DMS79 treated with DMSO at 0.1 percent for 48 hours (cell line): ENCODE data around the gene SRPK2.
"Not testable (repeated sequence)": the region's sequence is repeated elsewhere in the genome, so short reads cannot be mapped to it uniquely, and the experiment has no call there.

Experiments
- DNase-seq: peaks from one replicate; lab custom pipeline; 2025; lab: John Stamatoyannopoulos, UW

SRPK2 gene

DNA sequence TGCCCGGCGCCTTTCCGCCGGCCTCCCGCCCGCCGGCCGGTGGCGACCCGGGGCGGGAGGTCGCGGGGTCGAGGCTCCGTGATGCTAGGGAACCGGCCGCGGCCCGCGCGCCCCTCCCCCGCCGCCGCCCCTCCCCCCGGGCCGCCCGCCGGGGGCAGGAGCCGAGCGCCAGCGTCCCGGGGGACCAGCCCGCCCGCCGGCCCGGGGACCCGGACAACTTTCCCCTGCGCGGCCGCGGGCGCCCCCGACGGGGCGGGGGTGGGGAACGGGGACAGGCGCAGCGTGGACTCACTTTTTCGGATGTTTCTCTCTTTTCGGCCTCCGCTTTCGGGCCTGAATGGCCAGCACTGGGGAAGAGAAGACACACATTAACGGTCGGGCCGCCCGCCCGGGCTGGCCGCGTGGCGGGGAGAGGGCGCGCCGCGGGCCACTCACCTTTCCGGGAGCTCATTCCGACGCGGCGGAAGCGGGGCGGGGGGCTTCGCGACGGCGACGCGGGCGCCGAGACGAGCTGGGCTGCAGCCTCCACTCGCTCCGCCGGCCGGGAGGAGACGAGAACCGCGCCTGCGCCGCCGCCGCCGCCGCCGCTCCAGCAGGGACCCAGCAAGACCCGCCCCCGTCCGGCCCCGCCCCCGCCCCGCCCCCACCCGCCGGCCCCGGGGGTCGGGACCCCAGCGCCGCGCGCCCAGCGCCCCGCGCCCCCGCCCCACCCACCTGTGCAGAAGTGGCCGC, at the start of gene SRPK2:
TSS of gene SRPK2 (minus strand) at position 566 of the 732 bp plus-strand sequence.
- peak; percentile 45 for DNase-seq

DNA sequence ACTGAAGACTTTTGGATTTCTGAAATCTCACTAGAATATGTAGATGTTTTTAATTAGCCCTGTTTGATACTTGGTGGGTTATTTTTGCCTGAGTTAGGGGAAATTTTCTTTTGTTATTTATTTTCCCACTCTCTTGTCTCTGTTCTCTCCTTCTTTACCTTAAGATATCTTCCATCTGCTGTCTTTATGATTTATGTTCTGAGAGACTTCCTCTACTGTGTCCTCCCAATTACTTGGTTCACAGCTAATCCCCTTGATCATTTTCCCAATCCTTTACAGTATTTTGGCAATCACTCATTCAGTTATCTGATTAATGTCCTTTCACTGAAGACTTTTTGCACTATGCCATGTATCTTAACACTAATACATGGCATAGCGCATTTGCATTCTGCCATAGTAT, 49.5 kb upstream of the SRPK2 start:
- no peak for DNase-seq

DNA sequence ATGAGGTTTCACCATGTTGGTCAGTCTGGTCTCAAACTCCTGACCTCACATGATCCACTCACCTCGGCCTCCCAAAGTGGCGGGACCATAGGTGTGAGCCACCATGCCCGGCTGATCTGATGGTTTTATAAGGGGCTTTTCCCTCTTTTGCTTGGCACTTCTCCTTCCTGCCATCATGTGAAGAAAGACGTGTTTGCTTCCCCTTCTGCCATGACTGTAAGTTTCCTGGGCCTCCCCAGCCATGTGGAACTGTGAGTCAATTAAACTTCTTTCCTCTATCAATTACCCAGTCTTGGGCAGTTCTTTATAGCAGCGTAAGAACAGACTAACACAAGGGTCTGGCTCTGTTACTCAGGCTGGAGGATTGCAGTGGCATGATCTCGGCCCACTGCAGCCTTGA, 48.6 kb upstream of the SRPK2 start:
- not testable (repeated sequence) for DNase-seq

DNA sequence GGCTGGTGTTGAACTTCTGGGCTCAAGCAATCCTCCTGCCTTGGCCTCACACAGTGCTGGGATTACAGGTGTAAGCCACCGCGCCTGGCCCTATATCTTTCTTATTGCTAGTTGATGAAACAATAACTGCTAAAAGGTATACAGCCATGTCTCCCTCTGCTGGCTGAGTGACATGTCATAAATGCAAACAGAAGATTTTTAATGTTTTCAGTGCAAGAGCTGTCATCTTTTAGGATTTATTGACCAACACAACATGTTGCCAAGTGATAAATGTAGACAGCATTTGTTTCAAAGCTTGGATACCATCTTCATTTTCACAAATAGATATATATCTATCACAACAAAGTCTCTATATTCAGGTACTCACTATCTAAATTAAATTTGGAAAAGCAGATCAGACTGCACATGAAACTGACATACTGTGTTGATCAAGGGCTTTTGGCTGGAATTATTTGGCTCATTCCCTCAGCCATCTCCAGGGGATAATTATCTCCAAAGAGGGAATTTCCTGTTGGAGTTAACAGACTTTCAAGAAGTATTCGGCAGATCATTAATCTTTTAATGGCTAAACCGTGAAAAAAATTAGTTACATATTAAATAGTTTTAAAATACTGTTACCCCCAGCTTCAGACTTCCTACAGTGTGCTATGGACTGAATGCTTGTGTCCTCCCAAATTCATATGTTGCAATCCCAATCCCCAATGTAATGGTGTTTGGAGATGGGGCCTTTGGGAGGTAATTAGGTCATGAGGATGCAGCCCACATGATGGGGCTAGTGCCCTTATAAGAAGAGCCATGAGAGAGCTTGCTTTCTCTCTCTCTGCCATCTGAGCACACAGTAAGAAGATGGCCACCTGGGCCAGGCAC, 41.3 kb upstream of the SRPK2 start:
- DNase-seq = no peak

DNA sequence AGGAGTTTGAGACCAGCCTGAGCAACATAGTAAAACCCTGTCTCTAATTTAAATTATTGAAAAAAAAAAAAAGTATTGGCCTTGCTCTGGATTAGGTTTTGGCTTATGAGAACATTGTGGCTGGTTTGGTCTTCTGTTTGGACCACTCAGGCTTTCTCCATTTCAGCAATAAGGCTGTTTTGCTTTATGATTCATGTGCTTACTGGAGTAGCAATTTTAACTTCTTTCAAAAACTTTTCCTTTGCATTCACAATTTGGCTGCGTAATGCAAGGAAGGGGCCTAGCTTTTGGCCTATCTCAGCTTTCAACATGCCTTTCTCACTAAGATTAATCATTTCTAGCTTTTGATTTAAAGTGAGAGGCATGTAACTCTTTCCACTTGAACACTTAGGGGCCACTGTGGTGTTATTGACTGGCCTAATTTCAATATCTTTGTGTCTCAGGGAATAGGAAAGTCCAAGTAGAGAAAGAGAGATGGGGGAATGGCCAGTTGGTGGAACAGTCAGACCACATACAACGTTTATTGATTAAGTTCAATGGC, 38.0 kb upstream of the SRPK2 start:
- DNase-seq = no peak

DNA sequence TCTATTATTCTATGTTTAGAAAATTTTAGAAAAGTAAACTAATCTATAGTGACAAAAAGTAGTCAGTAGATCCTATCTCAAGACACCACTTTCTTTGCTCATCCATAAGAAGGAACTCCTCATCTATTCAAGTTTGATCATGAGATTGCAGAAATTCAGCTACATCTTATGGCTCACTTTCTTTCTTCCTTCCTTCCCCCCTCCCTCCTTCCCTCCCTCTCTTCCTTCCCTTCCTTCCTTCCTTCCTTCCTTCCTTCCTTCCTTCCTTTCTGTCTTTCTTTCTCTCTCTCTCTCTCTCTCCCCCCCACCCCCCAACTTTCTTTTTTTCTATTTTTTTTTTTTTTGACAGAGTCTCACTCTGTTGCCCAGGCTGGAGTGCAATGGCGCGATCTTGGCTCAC, 35.3 kb upstream of the SRPK2 start:
- no peak for DNase-seq

DNA sequence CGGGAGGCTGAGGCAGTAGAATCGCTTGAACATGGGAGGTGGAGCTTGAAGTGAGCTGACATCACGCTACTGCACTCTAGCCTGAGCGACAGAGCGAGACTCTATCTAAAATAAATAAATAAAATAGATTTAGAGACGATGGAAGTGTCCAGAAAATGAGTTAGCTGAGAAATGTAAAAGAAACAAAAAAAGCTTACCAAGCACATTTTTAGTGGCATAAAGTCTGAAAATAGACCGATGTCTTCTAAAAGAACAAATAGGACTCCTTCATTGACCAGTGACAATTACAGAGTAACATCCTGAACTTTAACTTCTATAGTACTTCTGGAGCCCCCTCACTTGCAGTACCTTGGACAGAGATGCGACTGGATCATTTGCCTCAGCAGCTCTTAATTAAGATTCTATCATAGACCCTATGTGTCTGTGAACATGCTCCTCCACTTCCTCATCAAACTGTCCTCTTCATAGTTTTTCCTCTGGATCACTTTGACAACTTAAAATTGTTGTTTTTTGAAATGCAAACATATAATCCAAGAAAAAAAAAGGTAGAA, 25.2 kb upstream of the SRPK2 start:
- DNase-seq = no peak

DNA sequence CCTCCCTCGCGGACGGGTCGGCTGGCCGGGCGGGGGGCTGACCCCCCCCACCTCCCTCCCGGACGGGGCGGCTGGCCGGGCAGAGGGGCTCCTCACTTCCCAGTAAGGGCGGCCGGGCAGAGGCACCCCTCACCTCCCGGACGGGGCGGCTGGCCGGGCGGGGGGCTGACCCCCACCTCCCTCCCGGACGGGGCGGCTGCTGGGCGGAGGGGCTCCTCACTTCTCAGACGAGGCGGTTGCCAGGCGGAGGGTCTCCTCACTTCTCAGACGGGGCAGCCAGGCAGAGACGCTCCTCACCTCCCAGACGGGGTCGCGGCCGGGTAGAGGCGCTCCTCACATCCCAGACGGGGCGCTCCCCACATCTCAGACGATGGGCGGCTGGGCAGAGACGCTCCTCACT, 22.1 kb upstream of the SRPK2 start:
- not testable (repeated sequence) for DNase-seq

DNA sequence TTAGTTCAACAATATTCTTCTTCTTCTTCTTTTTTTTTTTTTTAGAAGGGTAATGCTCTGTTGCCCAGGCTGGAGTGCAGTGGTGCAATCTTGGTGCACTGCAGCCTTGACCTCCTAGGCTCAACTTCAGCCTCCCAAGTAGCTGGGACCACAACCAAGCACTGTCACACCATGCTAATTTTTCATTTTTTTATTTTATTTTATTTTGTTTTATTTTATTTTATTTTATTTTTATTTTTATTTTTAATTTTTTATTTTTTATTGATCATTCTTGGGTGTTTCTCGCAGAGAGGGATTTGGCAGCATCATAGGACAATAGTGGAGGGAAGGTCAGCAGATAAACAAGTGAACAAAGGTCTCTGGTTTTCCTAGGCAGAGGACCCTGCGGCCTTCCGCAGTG, 21.1 kb upstream of the SRPK2 start:
- not testable (repeated sequence) for DNase-seq

DNA sequence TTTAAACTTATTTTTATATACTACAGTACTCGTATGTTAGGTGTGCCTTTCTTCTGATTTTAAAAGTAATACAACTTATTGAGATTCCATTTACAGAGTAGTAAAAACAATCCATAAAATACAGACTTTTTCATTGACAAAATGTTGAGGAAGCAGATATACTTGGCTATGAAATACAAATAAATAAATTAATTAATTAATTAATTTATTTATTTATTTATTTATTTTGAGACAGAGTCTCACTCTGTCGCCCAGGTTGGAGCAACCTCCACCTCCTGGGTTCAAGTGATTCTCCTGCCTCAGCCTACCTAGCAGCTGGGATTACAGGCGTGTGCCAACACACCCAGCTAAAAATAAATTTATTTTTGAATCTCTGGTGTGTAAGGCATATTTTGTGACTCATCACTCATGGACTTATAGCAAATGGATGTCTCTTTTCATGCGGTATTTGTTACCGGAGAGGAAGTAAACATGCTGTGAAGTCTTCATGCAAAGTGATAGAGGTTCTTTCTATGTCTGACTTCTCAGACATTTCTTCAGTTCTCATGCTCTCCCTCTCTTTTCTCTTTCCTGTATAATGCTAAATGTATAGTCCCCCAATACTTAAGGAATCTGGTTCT, 20.2 kb upstream of the SRPK2 start:
- DNase-seq = no peak

DNA sequence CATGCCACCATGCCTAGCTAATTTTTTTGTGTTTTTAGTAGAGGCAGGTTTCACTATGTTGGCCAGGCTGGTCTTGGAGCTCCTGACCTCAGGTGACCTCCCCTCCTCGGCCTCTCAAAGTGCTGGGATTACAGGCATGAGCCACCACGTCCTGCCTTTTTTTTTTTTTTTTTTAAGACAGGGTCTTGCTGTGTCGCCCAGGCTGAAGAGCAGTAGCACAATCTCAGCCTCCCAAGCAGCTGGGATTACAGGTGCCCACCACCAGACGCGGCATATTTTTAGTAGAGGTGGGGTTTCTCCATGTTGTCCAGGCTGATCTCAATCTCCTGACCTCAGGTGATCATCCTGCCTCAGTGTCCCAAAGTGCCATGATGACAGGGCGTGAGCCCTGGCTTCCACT, 14.4 kb upstream of the SRPK2 start:
- no peak for DNase-seq

DNA sequence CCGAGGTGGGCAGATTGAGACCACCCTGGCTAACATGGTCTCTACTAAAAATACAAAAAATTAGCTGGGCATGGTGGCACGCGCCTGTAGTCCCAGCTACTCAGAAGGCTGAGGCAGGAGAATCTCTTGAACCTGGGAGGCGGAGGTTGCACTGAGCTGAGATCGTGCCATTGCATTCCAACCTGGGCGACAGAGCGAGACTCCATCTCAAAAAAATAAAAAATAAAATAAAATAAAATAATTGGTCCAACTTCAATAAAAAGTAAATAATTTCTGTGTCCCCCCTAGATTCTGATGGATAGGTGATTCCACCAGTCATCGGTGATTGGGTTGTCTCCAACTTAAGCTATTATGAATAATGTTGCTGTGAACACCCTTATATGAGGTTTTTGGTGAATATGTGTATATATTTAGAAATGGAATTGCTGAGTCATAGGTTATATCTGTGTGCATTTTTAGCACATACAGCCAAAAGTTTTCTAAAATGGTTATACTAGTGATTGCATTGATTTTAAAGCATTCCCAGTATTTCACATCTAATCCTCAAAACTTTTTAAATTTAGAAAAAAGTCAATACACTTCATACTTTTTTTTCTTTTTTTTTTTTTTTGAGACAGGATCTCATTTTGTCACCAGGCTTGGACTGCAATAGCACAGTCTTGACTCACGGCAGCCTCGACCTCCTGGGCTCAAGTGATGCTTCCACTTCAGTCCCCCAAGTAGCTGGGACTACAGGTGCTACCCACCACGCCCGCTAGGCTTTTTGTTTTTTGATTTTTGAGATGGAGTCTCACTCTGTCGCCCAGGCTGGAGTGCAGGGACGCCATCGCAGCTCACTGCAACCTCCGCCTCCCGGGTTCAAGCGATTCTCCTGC, 13.7 kb upstream of the SRPK2 start:
- no peak for DNase-seq

DNA sequence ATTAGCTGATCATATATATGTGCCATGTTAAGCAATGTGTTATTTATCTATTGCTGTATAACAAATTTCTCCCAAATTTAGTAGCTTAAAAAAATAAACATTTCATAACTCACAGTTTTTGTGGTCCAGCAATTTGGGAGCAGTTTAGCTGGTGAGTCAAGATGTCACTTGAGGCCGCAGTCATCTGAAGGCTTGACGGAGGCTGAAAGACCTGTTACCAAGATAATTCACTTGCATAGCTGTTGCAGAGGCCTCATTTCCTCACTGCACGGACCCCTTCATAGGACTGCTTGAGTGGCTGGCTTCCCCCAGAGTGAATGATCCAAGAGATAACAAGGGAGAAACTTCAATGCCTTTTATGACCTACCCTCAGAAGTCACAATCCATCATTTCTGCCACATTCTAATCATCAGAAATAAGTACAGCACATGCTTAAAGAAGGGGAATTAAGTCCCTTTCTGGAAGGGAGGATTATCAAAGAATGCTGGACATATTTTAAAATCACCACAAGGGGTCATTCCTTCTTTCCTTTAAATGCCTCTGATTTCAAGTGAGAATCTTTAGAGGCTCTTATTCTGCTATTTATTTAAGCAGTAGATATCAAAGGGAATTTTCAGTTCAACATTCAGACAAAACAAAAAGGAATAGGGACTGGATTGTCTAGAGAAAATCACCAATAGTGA, 10.5 kb upstream of the SRPK2 start:
- DNase-seq = no peak

DNA sequence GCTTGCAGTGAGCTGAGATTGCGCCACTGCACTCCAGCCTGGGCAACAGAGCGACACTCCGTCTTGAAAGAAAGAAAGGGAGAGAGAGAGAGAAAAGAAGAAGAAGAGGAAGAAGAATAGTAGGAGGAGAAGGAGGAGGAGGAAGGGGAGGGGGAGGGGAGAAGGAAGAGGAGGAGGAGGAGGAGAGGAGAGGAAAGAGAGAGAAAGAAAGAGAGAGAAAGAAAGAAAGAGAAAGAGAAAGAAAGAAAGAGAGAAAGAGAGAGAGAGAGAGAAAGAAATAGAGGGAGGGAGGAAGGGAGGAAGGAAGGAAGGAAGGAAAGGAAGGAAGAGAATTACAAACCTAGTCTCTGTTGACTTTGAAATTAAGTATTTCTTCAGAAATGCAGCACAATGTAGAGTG, 7.8 kb upstream of the SRPK2 start:
- no peak for DNase-seq

DNA sequence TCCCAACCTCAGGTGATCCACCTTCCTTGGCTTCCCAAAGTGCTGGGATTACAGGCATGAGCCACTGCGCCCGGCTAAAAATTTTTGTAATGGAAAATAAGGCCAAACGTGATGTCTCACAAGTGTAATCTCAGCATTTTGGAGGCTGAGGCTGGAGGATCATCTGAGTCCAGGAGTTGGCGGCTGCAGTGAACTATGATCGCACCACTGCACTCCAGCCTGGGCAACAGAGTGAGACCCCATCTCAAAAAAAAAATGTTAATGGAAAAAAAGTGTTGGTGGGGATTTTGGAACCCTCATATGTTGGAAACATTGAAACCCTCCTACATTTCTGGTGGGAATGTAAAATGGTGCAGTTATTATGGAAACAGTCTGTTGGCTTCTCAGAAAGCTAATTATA, 2.7 kb upstream of the SRPK2 start:
- no peak for DNase-seq

DNA sequence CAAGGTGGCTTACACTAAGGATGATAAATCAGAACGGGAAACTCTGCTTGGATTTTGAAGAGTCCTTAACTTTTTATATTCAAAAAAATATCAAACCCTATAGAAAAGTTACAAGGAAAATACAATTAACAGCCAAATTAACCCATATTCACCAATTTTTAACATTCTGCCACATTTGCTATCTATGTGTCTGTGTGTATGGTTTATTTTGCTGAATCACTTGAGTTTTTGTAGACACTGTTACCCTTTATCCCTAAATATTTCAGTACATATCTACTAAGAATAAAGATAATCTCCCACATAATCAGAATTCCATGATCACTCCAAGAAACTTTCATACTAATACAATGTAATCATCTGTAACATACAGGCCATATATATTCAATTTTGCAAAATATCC, 1.2 kb upstream of the SRPK2 start:
- DNase-seq = no peak

DNA sequence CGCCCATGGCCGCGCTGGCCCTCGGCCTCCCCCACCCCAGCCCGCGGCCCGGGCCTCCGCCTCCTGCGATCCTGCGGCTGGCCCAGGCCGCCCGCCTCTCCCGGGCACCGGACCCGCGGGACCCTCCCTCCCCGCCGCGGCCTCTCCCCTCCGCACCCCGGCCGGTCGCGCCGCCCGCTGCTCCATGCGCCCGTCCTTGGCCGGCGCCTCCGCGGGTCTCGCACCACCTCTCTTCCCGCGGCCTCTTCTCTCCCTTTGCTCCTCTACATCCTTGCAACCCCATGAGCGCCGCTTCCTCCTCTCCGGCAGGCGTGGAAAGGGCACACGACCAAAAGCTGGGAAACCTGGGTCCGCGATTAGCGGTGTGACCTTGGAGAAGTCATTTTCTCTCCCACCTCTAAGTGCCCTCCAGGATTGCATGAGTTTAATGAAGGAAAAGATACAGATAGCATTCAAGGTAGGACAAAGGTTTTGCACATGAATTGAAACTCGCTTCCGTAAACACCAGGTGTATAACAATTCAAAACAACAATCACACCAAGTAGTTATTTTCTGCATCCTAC, 448 bp upstream of the SRPK2 start:
- DNase-seq = peak; percentile 29

DNA sequence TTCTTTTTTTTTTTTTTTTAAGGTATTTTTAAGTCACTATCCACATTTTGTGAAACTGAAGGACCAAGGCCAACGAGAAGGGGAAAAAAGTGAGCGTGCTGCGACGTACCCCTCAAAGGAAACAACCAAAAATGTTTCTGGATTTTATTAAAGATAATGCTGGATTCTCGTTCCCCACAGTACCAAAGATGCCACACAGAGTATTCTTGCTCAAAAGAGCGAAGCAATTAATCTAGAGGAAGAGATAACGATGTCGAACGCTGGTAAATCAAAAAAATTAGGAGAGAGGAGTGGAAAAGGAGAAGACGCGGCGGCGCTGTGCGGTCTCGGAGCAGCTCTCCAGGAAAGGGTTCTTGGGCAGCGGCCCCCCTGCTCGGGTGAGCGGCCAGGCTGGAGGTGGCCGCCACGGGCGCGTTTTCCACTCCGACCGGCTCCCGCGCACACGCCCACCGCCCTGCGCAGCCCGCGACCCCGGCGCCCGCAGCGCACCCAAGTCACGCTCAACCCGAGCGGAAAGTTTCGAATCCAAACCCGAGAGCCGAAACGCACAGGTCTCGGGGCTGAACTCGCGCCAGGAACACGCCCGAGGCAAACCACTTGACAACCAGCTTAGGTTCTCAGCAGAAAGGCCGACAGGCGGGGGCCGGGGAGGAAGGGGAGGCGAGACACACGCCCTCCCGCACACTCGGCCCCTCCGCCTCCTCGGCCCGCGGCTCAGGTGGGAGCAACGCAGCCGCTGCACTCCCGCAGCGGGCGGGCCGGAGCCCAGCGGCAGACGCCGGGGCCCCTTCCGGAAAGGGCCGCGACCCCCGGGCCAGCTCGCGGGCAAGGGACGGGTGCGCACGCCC, 989 bp downstream of the SRPK2 start:
- peak; percentile 46 for DNase-seq

DNA sequence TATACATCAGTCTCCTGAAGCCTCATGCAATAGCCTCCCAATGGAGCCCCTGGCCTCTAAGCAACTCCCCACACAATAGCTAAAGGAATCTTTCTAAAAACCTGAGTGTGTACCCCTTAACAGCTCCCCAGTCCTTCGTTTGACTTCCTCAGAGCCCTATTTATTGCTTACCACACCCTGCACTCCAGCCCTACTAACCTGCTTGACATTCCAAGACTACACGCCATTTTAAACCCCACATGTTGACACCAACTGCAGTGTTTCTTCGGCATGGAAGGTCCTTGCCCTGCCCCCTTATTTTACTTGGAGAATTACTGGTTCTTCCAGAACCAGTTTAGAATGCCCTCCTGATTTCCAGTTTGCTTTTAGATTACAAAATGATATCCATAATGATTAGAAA, 10.8 kb downstream of the SRPK2 start:
- DNase-seq = no peak
